Daoy (cell line): ENCODE data around the gene GOLGA8K. TPM values are rescaled to one million over a fixed set of nuclear protein-coding genes. Genes with fewer than 3 reads are reported as not detected.
"Not testable (repeated sequence)": the region's sequence is repeated elsewhere in the genome, so short reads cannot be mapped to it uniquely, and the experiment has no call there.

Experiments used
- DNase-seq: peaks from one replicate; pipeline ENCODE4 v3.0.0-alpha.2; 2015; ENCODE audit warnings: low read depth
- total RNA-seq: library from RNA; depleted of rRNA; stranded (reverse); fragments of >200 nt; shearing (Covaris generic); gene quantifications from 2 replicates; pipeline ENCODE4 v1.2.3, GENCODE V29; 2014; rRNA removed

The GOLGA8K gene
- total RNA-seq, 1 experiment from 2014 or later: not detected

DNA sequence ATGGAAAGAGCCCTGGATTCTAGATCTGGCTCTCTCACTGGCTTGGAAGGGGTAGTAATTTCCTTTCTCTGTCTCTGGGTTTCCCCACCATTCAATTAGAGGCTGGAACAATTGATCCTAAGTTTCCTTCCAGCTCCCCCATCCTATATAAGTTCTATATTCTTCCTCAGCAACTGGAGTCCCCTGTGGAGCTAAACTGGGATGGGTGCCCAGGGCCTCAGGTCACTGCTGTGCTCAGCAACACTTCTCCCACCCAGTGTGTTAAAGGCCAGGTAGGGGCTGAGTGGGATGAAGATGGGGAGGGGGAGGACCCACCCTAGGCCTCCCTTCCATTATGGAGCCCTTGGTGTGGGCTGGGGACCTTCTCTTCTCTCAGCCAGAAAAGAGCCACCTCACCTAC is 46.2 kb downstream of the GOLGA8K start:
- not testable (repeated sequence) for DNase-seq

GRCh38 chr15:32352748-32353147 is 50.3 kb downstream of the GOLGA8K start:
- not testable (repeated sequence) for DNase-seq

- not testable (repeated sequence) for DNase-seq
Measured at GRCh38 chr15:32350563-32351220, 52.4 kb downstream of the GOLGA8K start.

GRCh38 chr15:32347037-32347436 is 56.1 kb downstream of the GOLGA8K start:
- DNase-seq: not testable (repeated sequence)

- not testable (repeated sequence) for DNase-seq
Measured at GRCh38 chr15:32345978-32346547, 57.0 kb downstream of the GOLGA8K start.

DNA sequence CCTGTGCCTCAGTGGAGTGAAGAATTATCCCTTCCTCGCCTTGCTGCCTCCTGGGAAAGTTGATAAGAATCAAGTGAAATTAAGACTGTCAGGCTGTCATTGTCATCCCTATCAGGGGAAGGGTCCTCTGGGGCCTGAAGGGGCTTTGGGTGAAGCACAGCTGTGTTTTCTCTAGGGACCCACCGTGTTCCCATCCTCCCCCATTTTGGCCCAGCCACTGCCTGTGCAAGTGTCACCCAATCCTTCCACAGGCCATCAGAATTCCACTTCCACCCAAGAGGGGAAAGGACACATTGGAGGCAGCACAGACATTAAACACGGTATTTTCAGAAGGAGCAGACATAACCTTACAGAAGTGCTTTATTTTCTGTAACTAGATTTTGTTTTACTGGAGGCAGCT is 59.2 kb downstream of the GOLGA8K start:
- not testable (repeated sequence) for DNase-seq

Other genes with a start within 250 kb of the GOLGA8K start
- gene GOLGA8O, start 52.3 kb upstream of the GOLGA8K start, total RNA-seq: not detected in 2 replicates
- gene GOLGA8N, start 190.2 kb upstream of the GOLGA8K start, total RNA-seq: 0.23 and 0.51 TPM in 2 replicates
- gene ARHGAP11A, start 212.2 kb upstream of the GOLGA8K start, total RNA-seq: 53.3 and 56.7 TPM in 2 replicates
- gene SCG5, start 238.4 kb upstream of the GOLGA8K start, total RNA-seq: 1.8 and 3.0 TPM in 2 replicates